ENCODE data around the gene POLR1A.

POLR1A gene

DNA sequence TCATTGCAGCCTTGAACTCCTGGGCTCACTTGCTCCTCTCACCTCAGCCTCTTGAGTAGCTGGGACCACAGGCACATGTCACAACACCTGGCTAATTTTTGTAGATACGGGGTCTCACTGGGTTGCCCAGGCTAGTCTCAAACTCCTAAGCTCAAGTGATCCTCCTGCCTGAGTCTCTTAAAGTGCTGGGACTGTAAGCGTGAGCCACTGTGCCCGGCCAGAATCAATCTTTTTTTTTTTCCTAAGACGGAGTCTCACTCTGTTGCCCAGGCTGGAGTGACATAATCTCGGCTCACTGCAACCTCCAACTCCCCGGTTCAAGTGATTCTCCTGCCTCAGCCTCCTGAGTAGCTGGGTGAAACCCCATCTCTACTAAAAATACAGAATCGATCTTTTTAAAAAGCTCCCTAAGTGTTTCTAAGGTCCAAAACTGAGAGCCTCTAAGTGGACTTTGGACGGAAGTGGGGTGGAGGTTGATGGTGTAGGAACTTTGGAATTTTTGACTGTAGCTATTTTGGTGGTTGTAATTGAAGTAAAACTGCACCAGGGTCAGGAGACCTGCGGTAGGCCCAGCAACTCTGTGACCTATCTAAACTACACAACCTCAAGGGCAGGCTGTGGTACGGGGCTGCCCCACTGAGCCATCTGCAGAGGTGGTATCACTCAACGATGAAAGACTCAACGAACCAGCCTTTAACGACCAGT is 82.9 kb downstream of the POLR1A start:
- DNase-seq (ENCODE audit: low read depth in 2 of 2) = no peak

DNA sequence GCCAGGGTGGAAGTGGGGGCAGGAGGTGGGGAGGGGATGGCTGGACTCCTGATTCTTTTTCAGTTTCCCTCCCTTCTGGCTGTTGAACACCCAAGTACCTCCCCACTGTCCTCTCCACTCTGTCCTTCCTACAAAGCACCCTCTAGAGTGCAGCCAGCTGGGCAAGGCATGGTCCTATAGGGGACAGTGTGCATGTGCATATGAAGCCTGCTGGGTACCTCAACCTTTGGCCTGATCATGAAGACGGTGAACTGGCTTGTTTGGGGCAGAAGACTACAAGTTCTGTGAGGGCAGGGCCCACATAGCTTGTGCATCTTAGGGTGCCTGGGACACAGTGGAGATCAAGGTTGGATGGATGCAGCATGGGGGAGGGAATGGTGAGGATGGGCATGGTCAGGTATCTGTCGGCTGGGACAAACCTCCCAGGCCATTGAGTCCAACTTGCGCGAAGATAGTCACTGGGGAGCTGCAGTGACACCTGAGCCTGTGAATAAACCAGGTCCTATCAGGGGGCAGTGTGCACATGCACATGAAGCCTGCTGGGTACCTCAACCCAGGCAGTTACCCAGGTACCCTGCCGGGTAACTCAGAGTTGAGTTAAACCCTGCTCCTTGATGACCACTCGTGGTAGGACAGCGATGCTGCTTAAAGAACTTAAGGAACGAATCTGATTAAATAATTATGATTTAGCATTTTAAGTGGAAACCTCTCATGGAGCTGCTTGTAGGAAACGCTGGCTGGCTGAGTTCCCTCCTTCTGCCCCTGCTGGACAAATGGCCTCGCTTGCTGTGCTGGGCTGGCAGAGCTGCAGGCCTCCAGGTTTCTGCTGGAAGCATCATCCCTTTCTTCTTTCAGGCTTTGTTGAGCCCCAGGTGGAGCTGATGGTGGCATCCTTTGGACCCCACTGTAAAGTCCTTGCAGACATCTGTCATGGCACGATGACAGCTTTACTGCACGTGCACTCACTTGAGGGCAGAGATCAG is 84.0 kb downstream of the POLR1A start:
- no peak for DNase-seq (ENCODE audit: low read depth in 2 of 2)

DNA sequence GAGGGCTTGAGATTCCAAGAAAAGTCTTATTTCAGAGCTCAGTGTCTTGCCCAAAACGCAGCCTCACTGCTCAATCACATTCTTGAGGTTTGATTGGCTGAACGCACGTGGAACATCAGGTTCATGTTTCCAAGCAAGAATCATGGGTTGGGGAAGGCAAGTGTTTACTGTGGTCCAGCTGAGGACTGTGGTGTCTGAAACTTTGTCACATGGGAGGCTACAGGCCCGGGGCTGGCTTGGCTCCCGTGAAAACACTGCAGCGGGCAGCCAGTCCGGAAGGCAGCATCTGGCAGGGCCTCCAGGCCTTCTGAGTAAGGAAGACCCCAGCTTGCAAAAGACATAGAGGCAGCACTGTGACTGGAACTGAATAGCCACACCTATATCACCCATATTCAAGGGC is 84.7 kb downstream of the POLR1A start:
- no peak for DNase-seq (ENCODE audit: low read depth in 2 of 2)

DNA sequence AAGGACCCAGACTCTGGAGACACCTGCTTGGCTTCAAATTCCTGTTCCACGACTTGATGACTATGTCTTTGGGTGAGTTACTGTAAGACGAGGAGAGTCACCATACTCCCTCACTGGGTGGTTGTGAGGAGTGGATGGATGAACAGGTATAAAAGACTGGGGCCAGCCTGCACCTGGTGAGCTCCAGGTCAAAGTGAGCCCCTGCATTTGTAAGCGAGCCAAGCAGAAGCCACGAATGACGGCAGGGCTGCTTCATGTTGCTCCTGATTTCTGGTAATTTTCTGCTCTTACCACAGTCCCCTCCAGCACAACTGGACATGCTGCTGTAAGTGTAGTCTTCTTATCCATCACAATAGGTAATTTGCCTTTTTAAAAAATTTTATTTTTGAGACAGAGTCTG is 86.6 kb downstream of the POLR1A start:
- no peak for DNase-seq (ENCODE audit: low read depth in 2 of 2)

DNA sequence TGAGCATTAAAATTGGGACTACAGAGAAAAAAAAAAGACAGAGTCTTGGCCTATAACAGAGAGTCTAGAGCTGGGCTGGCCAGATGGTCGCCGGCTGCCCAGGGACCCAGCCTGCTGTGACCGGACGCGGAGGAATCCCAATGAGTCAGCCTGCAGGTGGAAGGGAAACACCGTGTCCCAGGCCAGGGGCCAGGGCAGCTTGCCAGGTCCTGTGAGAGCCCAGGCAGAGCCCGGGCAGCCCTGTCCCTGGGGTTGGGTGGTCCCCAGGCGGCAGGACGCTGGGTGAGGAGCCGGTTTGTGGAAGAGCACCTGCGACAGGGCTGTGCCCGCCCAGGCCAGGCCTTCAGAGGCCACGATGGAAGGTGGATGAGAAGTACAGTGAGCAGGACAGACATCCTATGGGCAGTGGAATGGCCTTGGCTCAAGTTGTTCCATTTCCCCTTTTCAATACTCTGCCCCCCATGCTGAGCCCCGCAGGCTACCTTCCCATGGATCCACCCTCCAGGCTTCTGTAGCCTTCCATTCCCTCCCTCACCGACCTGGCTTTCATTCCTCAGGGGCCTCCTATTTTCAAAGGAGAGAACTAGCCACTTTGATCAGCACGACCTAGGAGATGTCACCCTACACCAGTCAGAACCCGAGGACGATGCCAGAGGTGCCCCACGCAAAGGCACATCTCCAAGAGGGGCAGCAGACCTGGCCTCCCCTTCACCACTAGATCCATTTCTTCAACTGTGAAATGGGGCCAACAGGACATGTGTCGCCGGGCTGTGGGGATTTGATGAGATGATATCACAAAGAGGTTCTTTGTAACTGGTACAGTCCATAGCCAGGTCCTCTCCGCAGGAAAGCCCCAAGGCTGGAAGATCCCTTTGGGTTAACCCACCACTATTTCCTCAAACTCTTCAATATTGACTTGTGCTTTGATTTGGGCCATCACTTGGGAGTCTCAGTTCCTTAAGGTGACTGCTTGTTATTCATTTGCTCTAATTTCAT is 87.5 kb downstream of the POLR1A start:
- DNase-seq (ENCODE audit: low read depth in 2 of 2) = no peak

DNA sequence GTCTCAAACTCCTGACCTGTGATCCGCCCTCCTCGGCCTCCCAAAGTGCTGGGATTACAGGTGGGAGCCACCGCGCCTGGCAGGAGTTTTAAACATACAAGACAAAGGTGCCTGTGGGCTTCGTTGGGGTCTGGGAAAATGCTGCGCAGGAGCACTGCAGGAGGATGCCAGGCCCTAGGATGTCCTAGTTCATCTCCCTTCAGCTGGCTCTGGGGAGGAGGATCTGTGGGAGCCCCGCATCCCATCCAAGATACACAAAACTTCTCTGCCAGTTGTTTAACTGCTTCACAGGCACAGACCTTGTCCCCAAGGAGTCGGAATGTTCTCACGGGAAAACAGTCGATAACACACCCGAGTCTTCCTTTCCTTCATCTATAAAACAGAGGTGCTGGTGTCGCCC is 89.1 kb downstream of the POLR1A start:
- DNase-seq (ENCODE audit: low read depth in 2 of 2) = no peak

DNA sequence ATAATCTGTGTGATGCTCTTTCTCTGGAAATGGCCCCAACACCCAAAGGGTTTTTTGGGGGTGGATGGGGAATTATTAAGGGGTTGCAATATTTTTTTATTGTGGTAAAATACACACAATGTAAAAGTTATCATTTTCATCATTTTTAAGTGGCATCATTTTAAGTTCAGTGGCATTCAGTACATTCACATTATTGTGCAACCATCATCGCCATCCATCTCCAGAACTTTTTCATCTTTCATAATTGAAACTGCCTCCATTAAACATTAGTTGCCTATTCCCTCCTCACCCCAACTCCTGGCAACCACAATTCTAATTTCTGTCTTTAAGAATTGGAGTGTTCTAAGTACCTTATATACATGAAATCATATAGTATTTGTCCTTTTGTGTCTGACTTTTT is 90.0 kb downstream of the POLR1A start:
- DNase-seq (ENCODE audit: low read depth in 2 of 2) = no peak

DNA sequence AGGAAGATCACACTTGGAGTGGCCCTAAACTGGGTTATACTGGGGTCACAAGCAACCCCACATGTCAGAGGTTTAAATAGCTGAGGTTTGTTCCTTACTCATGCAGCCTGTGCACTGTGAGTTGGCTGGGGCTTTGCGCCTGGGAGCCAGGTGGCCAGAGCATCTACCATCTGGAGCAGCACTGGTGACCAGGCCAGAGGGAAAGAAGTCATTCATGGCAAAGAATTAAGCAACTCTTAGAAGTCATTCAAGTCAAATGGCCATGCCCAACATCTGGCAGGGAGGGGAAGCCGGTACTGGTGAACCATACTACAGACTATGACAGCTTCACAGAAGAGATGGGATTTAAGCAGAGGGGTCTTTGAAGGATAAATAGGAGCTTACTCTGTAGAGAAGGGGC is 90.7 kb downstream of the POLR1A start:
- DNase-seq (ENCODE audit: low read depth in 2 of 2) = no peak

DNA sequence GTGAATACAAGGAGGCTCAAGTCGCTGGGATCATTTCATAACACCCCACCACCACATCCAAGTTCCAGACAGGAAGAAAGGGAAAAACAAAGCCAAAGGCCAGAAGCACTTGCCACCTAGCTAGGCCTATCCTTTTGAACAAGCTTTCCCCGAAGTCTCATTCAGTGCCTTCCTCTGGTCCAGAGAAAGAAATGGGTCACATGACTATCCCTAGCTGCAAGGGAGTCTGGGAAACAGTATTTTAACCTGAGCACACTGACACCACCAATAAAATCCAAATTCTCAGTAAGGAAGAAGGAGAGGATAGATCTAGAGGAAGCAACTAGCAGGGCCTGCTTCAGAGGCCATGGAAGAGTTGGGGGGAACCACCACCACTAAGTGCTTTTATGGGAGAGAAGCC is 91.2 kb downstream of the POLR1A start:
- no peak for DNase-seq (ENCODE audit: low read depth in 2 of 2)

DNA sequence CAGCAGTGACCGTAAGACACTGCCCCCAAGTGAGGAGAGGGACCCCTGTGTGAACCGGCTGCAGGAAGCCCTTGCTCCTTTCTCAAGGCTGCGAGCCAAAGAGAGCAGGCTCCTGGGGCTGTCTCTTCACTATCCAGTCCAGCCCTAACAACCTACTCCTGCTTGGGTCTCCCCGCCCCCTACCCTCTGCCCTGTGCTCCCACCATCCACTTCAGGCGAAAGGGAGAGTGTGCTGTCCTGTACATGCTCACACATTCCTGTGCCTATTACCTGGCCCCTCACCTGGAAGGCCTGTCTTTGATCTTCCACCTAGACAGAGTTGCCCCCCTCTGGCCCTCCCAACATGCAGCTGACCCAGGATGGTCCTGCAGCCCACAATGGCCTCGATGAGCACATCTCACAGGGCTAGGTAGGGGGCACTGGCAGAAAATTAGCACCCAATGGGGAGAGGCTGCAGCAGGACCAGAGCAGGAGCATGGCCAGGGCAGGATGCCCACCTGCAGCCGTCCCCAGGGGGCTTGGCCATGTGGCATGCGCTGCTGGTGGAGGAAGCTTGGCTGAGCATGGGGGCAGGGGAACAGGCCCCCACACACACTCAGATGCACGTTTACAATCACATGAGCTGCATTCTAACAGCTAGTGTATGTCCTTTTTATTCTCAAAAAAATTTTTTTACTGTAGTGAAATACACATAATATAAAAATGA is 93.5 kb downstream of the POLR1A start:
- no peak for DNase-seq (ENCODE audit: low read depth in 2 of 2)

DNA sequence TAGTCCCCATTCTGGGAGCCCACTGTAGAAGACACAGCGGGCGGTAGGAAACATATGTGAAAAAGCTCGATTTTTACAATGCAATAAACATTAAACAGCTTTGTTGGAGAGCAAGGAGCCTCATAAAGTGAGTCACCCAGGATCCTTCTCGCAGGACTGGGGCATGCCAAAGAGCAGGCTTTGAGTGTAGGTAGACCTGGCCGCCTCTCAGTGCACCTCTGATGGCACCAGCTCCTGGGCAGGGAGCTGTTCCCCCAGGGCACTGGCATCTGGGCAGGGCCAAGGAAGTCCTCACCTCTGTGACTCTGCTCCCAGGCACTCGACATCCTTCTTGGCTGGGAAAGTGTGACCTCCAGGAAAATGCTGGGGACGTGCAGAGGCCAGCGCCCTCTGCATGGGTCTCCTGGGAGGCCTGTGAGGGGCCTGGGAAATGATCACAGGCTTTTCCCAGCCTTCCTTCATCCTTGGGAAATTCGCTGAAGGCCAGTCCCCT is 94.2 kb downstream of the POLR1A start:
- DNase-seq (ENCODE audit: low read depth in 2 of 2) = no peak

DNA sequence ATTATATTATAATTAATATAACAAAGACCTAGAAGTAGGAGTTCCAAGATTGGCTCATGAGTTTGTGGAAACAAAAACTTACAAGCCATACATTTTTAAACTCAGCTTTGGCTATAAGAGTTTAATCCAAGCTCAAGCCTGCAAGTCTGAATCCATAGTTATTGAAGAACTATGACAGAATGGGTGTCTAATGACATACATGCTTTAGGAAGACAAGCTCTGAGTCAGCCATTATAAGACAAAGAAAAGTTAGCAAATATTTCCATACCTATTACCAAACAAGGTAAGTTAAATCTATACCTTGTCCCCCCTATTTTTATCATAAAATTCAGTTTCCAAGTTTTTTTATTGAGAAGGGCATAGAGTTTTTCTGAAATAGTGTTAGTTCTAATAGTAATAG is 95.6 kb downstream of the POLR1A start:
- DNase-seq (ENCODE audit: low read depth in 2 of 2) = no peak

DNA sequence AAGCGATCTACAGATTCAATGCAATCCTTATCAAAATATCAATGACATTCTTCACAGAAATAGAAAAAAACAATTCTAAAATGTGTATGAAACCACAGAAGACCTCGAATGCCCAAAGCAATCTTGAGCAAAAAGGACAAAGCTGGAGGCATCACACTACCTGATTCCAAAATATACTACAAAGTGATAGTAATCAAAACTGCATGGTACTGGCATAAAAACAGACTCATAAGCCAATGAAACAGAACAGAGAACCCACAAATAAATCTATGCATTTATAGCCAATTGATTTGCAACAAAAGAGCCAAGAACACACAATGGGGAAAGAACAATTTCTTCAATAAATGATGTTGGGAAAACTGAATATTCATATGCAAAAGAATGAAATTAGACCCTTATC is 99.2 kb downstream of the POLR1A start:
- no peak for DNase-seq (ENCODE audit: low read depth in 2 of 2)

DNA sequence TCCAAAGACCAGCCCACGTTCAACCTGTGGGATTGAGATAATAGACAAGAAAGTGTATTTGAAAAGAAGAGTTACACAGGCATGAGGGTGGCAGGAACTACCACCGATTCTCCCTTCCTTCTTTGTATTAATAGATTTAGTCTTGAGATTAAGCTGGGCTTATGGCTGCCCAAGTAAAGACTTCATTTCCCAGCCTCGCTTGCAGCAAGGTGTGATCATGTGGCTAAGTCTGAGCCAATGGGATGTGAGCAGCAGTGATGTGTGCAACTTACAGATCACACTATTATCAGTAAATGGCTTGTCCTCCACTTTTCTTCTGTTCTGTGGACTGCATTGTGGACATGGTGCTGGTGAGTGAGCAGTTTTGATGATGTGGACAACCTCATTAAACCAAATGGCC is 101.7 kb downstream of the POLR1A start:
- DNase-seq (ENCODE audit: low read depth in 2 of 2) = no peak

DNA sequence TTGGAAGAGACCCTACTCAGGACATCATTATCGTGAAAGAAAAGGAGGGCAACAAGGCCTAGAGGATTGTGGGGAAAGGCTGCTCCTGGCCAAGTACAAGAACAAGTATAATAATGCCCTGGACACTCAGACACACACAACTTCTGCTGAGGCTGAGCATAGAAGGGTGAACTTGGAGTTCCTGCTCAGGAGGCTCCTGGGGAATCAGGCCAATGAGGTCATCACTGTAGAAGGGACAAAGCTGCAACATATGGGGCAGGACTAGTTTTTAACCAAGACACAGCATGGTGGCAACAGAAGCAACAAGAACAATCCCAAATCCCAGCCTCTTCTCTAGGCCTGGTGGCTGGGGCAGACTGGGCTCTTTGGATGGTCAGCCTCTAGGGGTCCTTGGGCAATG is 102.6 kb downstream of the POLR1A start:
- no peak for DNase-seq (ENCODE audit: low read depth in 2 of 2)

DNA sequence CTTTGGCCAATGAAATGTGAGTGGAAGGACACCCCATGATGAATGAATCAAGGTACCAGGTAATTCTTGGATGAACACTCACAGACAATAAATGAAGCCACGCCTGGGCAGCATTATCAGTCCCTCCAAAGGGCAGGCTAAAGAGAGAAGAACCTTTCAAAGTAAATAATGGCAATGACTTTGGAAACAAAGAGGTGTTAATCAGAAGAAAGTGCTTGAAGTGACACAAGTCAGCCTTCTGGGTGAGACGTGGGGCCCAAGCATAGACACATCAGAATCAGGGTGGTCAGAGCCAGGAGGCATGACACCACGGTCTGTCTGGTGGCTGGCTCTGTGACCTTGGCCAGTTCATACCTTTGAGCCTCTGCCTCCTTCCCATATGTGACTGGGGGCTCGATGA is 103.3 kb downstream of the POLR1A start:
- no peak for DNase-seq (ENCODE audit: low read depth in 2 of 2)

DNA sequence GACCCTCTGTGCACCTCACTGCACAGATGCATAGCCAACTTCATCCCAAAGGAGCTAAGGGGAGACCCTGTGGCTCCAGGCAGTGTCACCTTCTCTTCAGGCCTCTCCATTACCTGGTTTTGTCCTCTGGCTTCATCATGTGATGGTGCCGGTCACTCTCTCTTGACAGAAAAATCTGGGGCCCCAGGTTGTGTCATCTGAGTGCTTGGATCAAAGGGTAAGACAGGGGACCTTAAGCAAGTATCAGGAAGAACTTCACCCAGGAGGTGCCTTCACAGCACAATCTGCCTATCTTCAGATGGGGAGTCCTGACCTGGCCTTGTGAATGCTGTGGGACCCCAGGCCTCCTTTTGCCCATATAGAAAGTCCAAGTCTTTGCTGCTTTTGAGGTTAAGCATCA is 104.4 kb downstream of the POLR1A start:
- DNase-seq (ENCODE audit: low read depth in 2 of 2) = no peak

DNA sequence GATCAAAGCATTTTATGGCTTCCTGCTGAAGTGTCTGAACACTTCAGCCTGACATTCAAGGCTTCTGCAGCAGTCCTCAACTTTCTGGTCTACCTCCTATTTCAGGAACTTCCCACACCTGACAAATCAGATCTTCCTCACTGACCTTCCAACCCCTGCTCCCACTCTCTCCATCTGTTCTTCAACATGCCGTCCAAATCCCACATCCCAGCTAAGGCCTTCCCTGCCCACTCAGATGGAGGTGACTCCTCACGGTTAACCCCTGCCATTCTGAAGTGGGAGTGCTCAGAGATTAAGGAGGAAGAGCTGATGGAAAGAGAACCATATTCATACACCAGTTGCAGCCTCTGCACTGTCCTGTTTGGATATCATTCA is 104.8 kb downstream of the POLR1A start:
- DNase-seq (ENCODE audit: low read depth in 2 of 2) = no peak

DNA sequence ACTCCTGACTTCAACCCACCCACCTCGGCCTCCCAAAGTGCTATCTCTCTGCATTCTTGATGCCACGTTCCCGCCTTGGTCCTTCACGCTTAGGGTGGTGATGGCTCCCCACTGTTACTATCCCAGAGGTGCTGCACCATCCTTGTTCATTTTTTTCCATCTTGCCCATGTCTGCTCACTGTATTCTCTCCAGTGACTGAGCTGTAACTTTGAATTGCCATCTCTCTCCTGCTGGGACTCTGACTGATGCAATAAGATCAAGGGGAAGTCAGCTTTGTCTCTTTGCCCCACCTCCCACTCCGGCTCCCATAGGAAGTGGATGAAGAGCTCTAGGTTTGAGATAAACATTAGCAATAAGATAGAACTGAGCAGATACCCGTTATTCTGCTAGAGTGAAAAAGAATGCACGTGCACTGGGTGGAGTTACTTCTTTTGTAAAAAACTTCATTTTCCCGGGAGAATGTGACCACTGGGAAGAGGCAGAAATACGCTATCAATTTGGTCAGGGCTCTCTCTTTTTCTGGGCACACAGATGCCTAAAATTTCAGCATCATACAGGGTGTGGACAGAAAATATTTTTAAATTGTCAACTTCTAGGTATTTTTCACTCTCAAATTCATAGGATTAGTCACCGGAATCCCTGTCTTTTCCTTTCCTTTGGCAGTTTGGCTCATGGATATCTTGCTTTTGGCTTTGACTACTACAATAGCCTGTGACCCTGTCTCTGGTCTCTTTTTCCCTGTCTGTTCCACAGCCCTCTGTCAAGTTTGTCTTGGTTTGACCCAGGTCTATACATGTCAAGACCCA is 105.4 kb downstream of the POLR1A start:
- no peak for DNase-seq (ENCODE audit: low read depth in 2 of 2)

All from stimulated activated CD8-positive, alpha-beta memory T cell treated with anti-CD3 and anti-CD28 coated beads, Interleukin-7, amount 100 ng/mL, for 1 hour (primary cell).